Adrenal gland (tissue), 5 donors: ENCODE data around the gene CLCN7.

Source experiments
- POLR2A ChIP-seq, 2 donors: fragments of 450-650 bp; IDR thresholded peaks; one replicate each; pipeline ENCODE4 v1.6.1; 2017; ENCODE audit warnings: antibody characterized with exemption in 2 of 2, mild to moderate bottlenecking in 2 of 2, moderate library complexity in 1 of 2
- TF ChIP-seq, protein P1 (sequence below), 6 experiments: fragments of 450-650 bp in 4 of 6; fragments of 200-600 bp in 2 of 6; sonication (generic) in 1 of 6; IDR thresholded peaks; 1 replicate in 5 of 6; 2 replicates in 1 of 6; pipeline versions ENCODE4 v1.5.1 to v1.8.0; 2016 to 2021; ENCODE audit warnings: antibody characterized with exemption in 6 of 6, mild to moderate bottlenecking in 2 of 6, moderate library complexity in 1 of 6
- donor health status: DM: no; HTN: no; CAD: no.

DNA sequence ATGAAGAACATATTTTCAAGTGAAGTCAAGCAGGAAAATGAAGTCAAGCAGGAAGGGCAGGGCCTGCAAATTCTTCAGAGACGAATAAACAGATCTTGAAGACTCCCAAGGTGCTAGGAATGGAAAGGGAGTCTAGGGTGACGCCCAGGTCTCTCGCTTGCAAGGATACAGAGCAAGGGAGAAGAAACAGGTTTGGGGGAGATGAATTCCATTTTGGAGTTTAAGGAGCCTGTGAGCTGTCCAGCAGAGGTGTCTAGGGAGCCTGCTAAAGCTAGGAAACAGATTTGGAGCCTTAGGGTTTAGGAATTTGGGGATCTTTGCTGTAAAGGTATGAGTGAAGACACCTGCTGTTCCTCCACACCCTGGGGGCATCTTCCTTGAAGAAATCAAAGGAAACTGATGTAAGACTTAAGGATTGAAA, 58.3 kb downstream of the CLCN7 start:
- TF ChIP-seq, protein P1, sequence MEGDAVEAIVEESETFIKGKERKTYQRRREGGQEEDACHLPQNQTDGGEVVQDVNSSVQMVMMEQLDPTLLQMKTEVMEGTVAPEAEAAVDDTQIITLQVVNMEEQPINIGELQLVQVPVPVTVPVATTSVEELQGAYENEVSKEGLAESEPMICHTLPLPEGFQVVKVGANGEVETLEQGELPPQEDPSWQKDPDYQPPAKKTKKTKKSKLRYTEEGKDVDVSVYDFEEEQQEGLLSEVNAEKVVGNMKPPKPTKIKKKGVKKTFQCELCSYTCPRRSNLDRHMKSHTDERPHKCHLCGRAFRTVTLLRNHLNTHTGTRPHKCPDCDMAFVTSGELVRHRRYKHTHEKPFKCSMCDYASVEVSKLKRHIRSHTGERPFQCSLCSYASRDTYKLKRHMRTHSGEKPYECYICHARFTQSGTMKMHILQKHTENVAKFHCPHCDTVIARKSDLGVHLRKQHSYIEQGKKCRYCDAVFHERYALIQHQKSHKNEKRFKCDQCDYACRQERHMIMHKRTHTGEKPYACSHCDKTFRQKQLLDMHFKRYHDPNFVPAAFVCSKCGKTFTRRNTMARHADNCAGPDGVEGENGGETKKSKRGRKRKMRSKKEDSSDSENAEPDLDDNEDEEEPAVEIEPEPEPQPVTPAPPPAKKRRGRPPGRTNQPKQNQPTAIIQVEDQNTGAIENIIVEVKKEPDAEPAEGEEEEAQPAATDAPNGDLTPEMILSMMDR (IDR thresholded peaks at IDR 0.05) = no peak
- TF ChIP-seq POLR2A (IDR thresholded peaks at IDR 0.05) = no peak
